Testis (tissue), 3 donors: ENCODE measurements around the gene PCSK2. TPM values are rescaled to one million over a fixed set of nuclear protein-coding genes. Genes with fewer than 3 reads are reported as not detected.

ENCODE experiments used
- DNase-seq: peaks from one replicate; pipeline ENCODE4 v3.0.0-alpha.2; 2019
- H3K27ac ChIP-seq, 2 donors: fragments of 200-600 bp; sonication (generic); one replicate each; pipeline ENCODE4 v1.5.1; 2019
- H3K27me3 ChIP-seq: fragments of 200-600 bp; sonication (generic); one replicate; pipeline ENCODE4 v1.5.1; 2019
- H3K36me3 ChIP-seq: fragments of 200-600 bp; sonication (generic); one replicate; pipeline ENCODE4 v1.5.1; 2017; ENCODE audit warnings: low read depth; ENCODE audit errors: missing control alignments
- H3K4me1 ChIP-seq: fragments of 200-600 bp; sonication (generic); one replicate; pipeline ENCODE4 v1.5.1; 2019
- H3K4me3 ChIP-seq, 2 donors: fragments of 200-600 bp; sonication (generic); one replicate each; pipeline ENCODE4 v1.5.1; 2017 to 2019
- H3K9me3 ChIP-seq: fragments of 200-600 bp; sonication (generic); one replicate; pipeline ENCODE4 v1.5.1; 2017
- POLR2A ChIP-seq: fragments of 450-650 bp; IDR thresholded peaks from one replicate; pipeline ENCODE4 v1.6.1; 2017; ENCODE audit warnings: antibody characterized with exemption, mild to moderate bottlenecking, moderate library complexity
- WGBS, 2 donors: methylation state at CpG; one replicate each; pipeline ENCODE4 v1.1.5; 2018; 5-methylcytosine and 5-hydroxymethylcytosine counted together
- intact Hi-C: fragments of 100-400 bp; cut with DNase I; formaldehyde crosslinking; loops from one replicate; pipeline ENCODE4 v1.15.1; 2023; ENCODE audit warnings: low total_unique reads
- polyA plus RNA-seq: library from polyadenylated mRNA; stranded (reverse); fragments of 350-450 nt; fragmentation: Illumina TruSeq; extraction: RNeasy Lipid Tissue Mini Kit (QIAGEN cat#74804); gene quantifications from one replicate; pipeline ENCODE4 v1.2.3, GENCODE V29; 2014; ENCODE audit warnings: low read depth, low replicate concordance; ENCODE audit not compliant: insufficient read depth
- total RNA-seq, 2 donors: library from RNA; depleted of rRNA; stranded (reverse); fragments of >200 nt; gene quantifications; one replicate each; pipeline ENCODE4 v1.2.3, GENCODE V29; 2016
- TF ChIP-seq, protein P1 (sequence below), 3 experiments: fragments of 450-650 bp in 2 of 3; fragments of 200-600 bp in 1 of 3; sonication (generic) in 1 of 3; IDR thresholded peaks; one replicate each; pipeline ENCODE4 v1.5.1; 2016 to 2019; ENCODE audit warnings: antibody characterized with exemption in 3 of 3, mild to moderate bottlenecking in 2 of 3, moderate library complexity in 1 of 3

Gene PCSK2
- total and polyA plus RNA-seq, 3 donors from 2014 or later = 5.1 to 40.5 (median 11.7) TPM

DNA sequence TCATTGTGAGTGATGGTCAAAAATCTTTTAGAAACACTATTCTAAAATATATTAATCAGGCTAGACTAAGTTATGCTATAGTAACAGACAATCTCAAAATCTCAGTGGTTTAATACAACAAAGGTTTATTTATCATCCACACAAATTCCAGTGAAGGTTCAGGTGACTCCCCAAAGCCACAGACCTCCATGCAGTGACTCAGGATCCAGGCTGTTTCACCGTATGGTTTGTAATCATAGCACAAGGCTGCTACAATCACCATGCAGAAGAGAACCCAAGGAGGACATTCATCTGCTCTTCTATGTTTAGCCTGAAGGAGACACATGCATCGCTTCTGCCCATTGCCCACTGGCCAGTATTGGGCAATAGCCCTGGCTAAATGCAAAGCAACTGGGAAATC lies 258.2 kb downstream of the PCSK2 start:
- Histone ChIP-seq H3K4me1 (no peaks in the 10 kb centered on the region), H3K9me3 (no peaks in the 10 kb centered on the region), H3K4me3 (no peak overlapping the region), H3K27me3 (no peaks in the 10 kb centered on the region), H3K36me3 (no peaks in the 10 kb centered on the region), H3K27ac (no peak overlapping the region)
- no peak for TF ChIP-seq POLR2A
- TF ChIP-seq, protein P1, sequence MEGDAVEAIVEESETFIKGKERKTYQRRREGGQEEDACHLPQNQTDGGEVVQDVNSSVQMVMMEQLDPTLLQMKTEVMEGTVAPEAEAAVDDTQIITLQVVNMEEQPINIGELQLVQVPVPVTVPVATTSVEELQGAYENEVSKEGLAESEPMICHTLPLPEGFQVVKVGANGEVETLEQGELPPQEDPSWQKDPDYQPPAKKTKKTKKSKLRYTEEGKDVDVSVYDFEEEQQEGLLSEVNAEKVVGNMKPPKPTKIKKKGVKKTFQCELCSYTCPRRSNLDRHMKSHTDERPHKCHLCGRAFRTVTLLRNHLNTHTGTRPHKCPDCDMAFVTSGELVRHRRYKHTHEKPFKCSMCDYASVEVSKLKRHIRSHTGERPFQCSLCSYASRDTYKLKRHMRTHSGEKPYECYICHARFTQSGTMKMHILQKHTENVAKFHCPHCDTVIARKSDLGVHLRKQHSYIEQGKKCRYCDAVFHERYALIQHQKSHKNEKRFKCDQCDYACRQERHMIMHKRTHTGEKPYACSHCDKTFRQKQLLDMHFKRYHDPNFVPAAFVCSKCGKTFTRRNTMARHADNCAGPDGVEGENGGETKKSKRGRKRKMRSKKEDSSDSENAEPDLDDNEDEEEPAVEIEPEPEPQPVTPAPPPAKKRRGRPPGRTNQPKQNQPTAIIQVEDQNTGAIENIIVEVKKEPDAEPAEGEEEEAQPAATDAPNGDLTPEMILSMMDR (IDR thresholded peaks at IDR 0.05) = no peak
- intact Hi-C loops = no loop called here
- 93 to 94% methylated on average over 2 of the region's 2 CpGs for WGBS, 2 donors
- no peak for DNase-seq

DNA sequence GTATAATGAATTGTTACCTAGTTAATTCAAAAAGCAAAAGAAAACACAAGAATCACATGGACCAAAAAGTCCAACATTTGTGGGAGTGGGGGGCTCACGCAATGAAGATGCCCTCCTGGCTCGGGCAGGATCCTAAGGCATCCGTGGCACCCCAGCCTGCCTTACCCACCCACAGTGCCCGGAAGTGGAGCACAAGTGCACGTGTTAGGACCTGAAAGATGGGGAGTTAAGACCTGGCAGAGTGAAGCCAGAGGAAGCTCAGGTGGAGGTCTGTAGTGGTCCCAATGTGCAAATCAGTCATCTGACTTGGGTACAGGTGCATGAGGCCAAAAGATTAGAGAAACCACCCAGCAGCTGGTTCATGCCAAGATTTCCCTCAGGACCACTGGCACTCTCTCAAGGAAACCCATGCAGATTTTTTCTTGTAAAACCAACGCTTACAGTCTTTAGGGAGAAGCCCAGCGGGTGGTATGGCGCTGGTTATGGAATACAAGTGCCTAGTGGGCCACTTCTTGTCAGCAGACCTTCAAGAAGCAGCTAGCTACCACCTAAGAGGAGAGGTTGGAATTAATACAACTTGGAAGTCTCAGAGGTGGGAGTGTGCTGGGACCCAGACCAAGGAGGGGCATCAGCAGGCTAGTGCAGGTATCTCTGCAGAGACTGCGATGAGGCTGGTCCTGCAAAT lies 262.2 kb downstream of the PCSK2 start:
- no peaks in the 10 kb centered on the region for H3K36me3 ChIP-seq
- DNase-seq = no peak
- no peaks in the 10 kb centered on the region for H3K9me3 ChIP-seq
- H3K4me3 ChIP-seq = no peak overlapping the region
- TF ChIP-seq, protein P1 (IDR thresholded peaks at IDR 0.05) = no peak
- no peak for TF ChIP-seq POLR2A
- intact Hi-C loops = no loop called here
- no peak overlapping the region for H3K27ac ChIP-seq
- no peaks in the 10 kb centered on the region for H3K27me3 ChIP-seq
- H3K4me1 ChIP-seq = no peaks in the 10 kb centered on the region
- WGBS, 2 donors = 87 to 90% methylated on average over 9 of the region's 9 CpGs

DNA sequence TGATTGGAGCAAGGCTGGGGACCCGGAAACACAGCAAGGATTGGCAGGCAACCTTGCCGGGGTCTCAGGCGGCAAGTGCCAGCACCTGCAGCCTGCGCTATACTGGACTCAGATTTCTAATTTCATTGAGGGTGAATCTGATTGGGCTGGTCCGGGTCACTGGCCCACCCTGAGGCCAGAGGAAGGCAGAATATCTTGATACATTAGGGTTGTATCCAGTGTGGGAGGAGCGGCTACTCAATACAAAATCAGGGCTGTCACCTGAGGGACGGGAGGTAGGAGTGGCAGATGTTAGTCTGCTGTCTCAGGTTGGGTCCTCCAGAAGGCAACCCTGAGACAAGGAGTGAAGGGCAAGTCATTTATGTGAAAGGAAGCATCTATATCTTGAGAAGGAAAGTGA lies 263.7 kb downstream of the PCSK2 start:
- WGBS, 2 donors = 91 to 96% methylated on average over 7 of the region's 7 CpGs
- Histone ChIP-seq H3K9me3 (no peaks in the 10 kb centered on the region), H3K4me1 (no peaks in the 10 kb centered on the region), H3K4me3 (no peak overlapping the region), H3K36me3 (no peaks in the 10 kb centered on the region), H3K27me3 (no peaks in the 10 kb centered on the region), H3K27ac (no peak overlapping the region)
- no peak for DNase-seq
- intact Hi-C loops = no loop called here
- TF ChIP-seq, protein P1 (IDR thresholded peaks at IDR 0.05) = no peak
- no peak for TF ChIP-seq POLR2A

DNA sequence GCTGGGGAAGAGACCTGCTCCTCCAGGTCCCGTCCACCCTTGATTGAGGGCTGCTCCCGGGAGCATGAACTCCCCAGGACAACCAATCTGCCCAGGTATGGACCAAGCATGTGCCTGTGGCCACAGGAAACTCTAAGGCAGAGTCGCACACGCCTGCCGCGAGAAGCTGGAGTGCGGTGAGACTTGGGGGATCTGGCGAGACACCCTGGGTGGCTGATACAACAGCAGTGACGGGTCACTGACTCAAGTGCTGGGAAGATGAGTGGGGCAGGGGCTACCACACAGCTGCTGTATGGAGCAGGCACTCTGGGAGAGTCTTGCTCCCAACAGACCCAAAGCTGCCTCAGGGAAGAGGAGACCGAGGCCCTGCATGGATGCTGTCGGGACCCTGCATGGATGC lies 264.2 kb downstream of the PCSK2 start:
- Histone ChIP-seq H3K4me3 (no peak overlapping the region), H3K36me3 (no peaks in the 10 kb centered on the region), H3K4me1 (no peaks in the 10 kb centered on the region), H3K9me3 (no peaks in the 10 kb centered on the region), H3K27ac (no peak overlapping the region), H3K27me3 (no peaks in the 10 kb centered on the region)
- 88 to 91% methylated on average over 11 of the region's 11 CpGs for WGBS, 2 donors
- intact Hi-C loops = no loop called here
- TF ChIP-seq, protein P1 (IDR thresholded peaks at IDR 0.05) = no peak
- TF ChIP-seq POLR2A = no peak
- DNase-seq = no peak

DNA sequence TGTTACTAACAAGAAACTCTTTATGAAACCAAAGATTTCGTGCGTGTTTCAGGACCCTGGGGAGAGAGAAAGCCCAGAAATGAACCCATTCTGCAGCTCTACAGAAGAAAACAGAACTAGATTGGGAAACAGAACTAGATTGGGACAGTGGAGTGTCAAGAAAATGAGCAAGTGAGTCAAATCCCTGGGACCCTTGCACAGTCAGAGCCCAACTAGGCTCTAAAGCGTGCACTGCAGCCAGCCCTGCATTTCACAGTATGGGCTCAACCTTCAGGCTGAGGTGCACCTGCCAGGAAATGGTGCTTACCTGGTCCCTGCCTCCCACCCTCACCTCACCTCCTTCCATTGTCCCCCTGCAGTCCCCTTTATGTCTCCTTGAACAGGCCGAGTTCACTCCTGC lies 264.6 kb downstream of the PCSK2 start:
- TF ChIP-seq POLR2A = no peak
- TF ChIP-seq, protein P1 (IDR thresholded peaks at IDR 0.05) = no peak
- Histone ChIP-seq H3K36me3 (no peaks in the 10 kb centered on the region), H3K27me3 (no peaks in the 10 kb centered on the region), H3K4me1 (no peaks in the 10 kb centered on the region), H3K27ac (no peak overlapping the region), H3K9me3 (no peaks in the 10 kb centered on the region), H3K4me3 (no peak overlapping the region)
- 95 to 98% methylated on average over 4 of the region's 4 CpGs for WGBS, 2 donors
- DNase-seq = no peak
- intact Hi-C loops = no loop called here
